Right lobe of liver (tissue), 6 donors: ENCODE data around the gene TMEM266. TPM values are rescaled to one million over a fixed set of nuclear protein-coding genes. Genes with fewer than 3 reads are reported as not detected.

Experiments
- ATAC-seq, 4 donors: fragments of 200-7000 bp; cut with Tn5 transposase; one replicate each; pipeline ENCODE4 v1.9.1; 2020; ENCODE audit warnings: mild to moderate bottlenecking in 4 of 4, moderate library complexity in 4 of 4
- DNase-seq, 3 donors: peaks; one replicate each; pipeline ENCODE4 v3.0.0-alpha.2; 2020
- H3K27ac ChIP-seq, 3 donors: fragments of 200-600 bp; one replicate each; pipeline ENCODE4 v1.8.0; 2022
- H3K27me3 ChIP-seq, 2 donors: fragments of 200-600 bp; one replicate each; pipeline ENCODE4 v1.8.0; 2022
- H3K36me3 ChIP-seq, 4 donors: fragments of 200-600 bp; sonication (generic) in 1 of 4; one replicate each; pipeline versions ENCODE4 v1.5.1 to v1.8.0; 2017 to 2022; ENCODE audit warnings: control low read depth in 1 of 4
- H3K4me1 ChIP-seq, 4 donors: fragments of 200-600 bp; sonication (generic) in 1 of 4; one replicate each; pipeline versions ENCODE4 v1.5.1 to v1.8.0; 2017 to 2022; ENCODE audit warnings: control low read depth in 1 of 4
- H3K4me3 ChIP-seq, 3 donors: fragments of 200-600 bp; one replicate each; pipeline ENCODE4 v1.8.0; 2022
- H3K9me3 ChIP-seq, 4 donors: fragments of 200-600 bp; sonication (generic) in 1 of 4; one replicate each; pipeline versions ENCODE4 v1.5.1 to v1.8.0; 2017 to 2022; ENCODE audit warnings: control low read depth in 1 of 4
- CTCF ChIP-seq, 4 donors: fragments of 200-600 bp in 3 of 4; fragments of 450-650 bp in 1 of 4; IDR thresholded peaks; one replicate each; pipeline versions ENCODE4 v1.5.1 to v1.8.0; 2016 to 2022; ENCODE audit warnings: antibody characterized with exemption in 4 of 4, mild to moderate bottlenecking in 2 of 4
- POLR2A ChIP-seq: fragments of 450-650 bp; IDR thresholded peaks from one replicate; pipeline ENCODE4 v1.6.1; 2017; ENCODE audit warnings: antibody characterized with exemption, mild to moderate bottlenecking
- WGBS: methylation state at CpG from one replicate; pipeline ENCODE4 v1.1.6; 2018; ENCODE audit warnings: low coverage, low lambda C conversion rate; ENCODE audit not compliant: insufficient coverage; ENCODE audit errors: missing lambda C conversion rate; 5-methylcytosine and 5-hydroxymethylcytosine counted together
- intact Hi-C, 2 donors: fragments of 100-400 bp; cut with DNase I; formaldehyde crosslinking; loops; one replicate each; pipeline versions ENCODE4 v1.11.2 to v1.14.1; 2022
- total RNA-seq, 6 experiments: library from RNA; depleted of rRNA in 2 of 6; stranded (reverse); fragments of >200 nt in 2 of 6; fragmentation: NEBNext Ultra II Directional in 3 of 6; extraction: Animal tissue kit (Norgen Biotek cat#: 25700) in 3 of 6; gene quantifications; one replicate each; pipeline versions ENCODE4 v1.1.0 to v1.2.4, GENCODE V29; 2016 to 2023
- donor health status: DM: no; HTN: yes; CAD: no.
- donor health status: DM: no; HTN: no; CAD: no.
- donor health status: DM: no; HTN: no; CAD: no.
- donor health status: DM: no; HTN: yes; CAD: no.
- donor health status: DM: no; HTN: yes; CAD: no.

Gene TMEM266
- total RNA-seq, 6 experiments from 2014 or later, result 0.12 to 0.19 TPM; not detected in 4

GRCh38 chr15:76108021-76108723 is 48.4 kb downstream of the TMEM266 start:
- intact Hi-C loops, result no loop called here
- no peak overlapping the region for H3K27ac ChIP-seq
- no peaks in the 10 kb centered on the region for H3K27me3 ChIP-seq
- no peak for ATAC-seq
- no peak for DNase-seq
- H3K4me3 ChIP-seq, result no peak overlapping the region
- no peak for TF ChIP-seq CTCF (IDR thresholded peaks at IDR 0.05)
- TF ChIP-seq POLR2A, result no peak
- no peaks in the 10 kb centered on the region for H3K36me3 ChIP-seq
- H3K4me1 ChIP-seq, result no peaks in the 10 kb centered on the region
- H3K9me3 ChIP-seq, result no peaks in the 10 kb centered on the region
- WGBS, result 54% methylated on average over 9 of the region's 9 CpGs

GRCh38 chr15:76109046-76109445 is 49.3 kb downstream of the TMEM266 start:
- H3K4me1 ChIP-seq, result no peaks in the 10 kb centered on the region
- no peaks in the 10 kb centered on the region for H3K9me3 ChIP-seq
- WGBS, result no CpG with 5 or more reads among the region's 1 CpG
- no peak overlapping the region for H3K4me3 ChIP-seq
- ATAC-seq (no peak), DNase-seq (no peak)
- intact Hi-C loops, result no loop called here
- no peaks in the 10 kb centered on the region for H3K27me3 ChIP-seq
- no peak for TF ChIP-seq CTCF (IDR thresholded peaks at IDR 0.05)
- no peak for TF ChIP-seq POLR2A
- no peak overlapping the region for H3K27ac ChIP-seq
- H3K36me3 ChIP-seq, result no peaks in the 10 kb centered on the region

- Histone ChIP-seq H3K27ac (no peak overlapping the region), H3K4me1 (no peaks in the 10 kb centered on the region), H3K4me3 (no peak overlapping the region), H3K36me3 (no peaks in the 10 kb centered on the region), H3K27me3 (no peaks in the 10 kb centered on the region), H3K9me3 (no peaks in the 10 kb centered on the region)
- intact Hi-C loops, result no loop called here
- 64% methylated on average over 3 of the region's 3 CpGs for WGBS
- DNase-seq (no peak), ATAC-seq (no peak)
- TF ChIP-seq CTCF (IDR thresholded peaks at IDR 0.05) (no peak), POLR2A (no peak)
Measured at GRCh38 chr15:76114561-76114960, 54.8 kb downstream of the TMEM266 start.

GRCh38 chr15:76116138-76116885 is 56.5 kb downstream of the TMEM266 start:
- Histone ChIP-seq H3K27me3 (no peaks in the 10 kb centered on the region), H3K36me3 (no peaks in the 10 kb centered on the region), H3K27ac (no peak overlapping the region), H3K4me3 (no peak overlapping the region), H3K9me3 (no peaks in the 10 kb centered on the region), H3K4me1 (no peaks in the 10 kb centered on the region)
- WGBS, result 51% methylated on average over 14 of the region's 15 CpGs
- TF ChIP-seq POLR2A (no peak), CTCF (IDR thresholded peaks at IDR 0.05) (no peak)
- intact Hi-C loops, result no loop called here
- ATAC-seq, result no peak
- no peak for DNase-seq
